ENCODE results near the gene KRT6A.
"Not testable (repeated sequence)": the region's sequence is repeated elsewhere in the genome, so short reads cannot be mapped to it uniquely, and the experiment has no call there.

DNA sequence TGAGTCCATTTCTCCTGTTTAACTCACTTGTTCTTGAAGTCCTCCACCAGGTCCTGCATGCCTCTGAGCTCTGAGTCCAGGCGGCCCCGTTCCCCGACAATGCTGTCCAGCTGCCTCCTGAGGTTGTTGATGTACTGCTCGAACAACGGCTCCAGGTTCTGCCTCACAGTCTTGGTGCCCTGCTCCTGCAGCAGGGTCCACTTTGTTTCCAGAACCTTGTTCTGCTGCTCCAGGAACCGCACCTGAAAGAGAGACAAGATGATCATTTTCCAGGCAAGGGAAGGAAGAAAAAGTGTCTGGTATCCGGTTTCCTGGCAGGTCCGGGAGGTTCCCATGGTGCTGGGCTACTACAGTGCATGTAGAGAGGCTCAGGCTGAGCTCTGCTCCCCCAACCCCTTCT lies 1.6 kb downstream of the KRT6A start:
- TF ChIP-seq POLR2AphosphoS5 (IDR thresholded peaks at IDR 0.05; ENCODE audit: low read length); POLR2AphosphoS2 (IDR thresholded peaks at IDR 0.05; ENCODE audit: low read depth, low read length); HDGF (IDR thresholded peaks at IDR 0.05); NFYB (IDR thresholded peaks at IDR 0.05; ENCODE audit: insufficient read depth, low read depth, low read length); NR2C2 (IDR thresholded peaks at IDR 0.05; ENCODE audit: borderline replicate concordance, control insufficient read depth, insufficient read length, low read depth); JUND (IDR thresholded peaks at IDR 0.05; ENCODE audit: low read depth, low read length); POLR2A (IDR thresholded peaks at IDR 0.05; ENCODE audit: low read depth, low read length); CBX3 (IDR thresholded peaks at IDR 0.05; ENCODE audit: borderline replicate concordance, low read depth); ZNF217 (IDR thresholded peaks at IDR 0.05); CTCF (IDR thresholded peaks at IDR 0.05 in 2 of 3, conservative IDR thresholded peaks at IDR 0.05 in 1 of 3; ENCODE audit: control insufficient read depth in 2 of 3, extremely low read depth in 1 of 3, insufficient read depth in 1 of 3, low read depth in 3 of 3, low read length in 3 of 3); SMC3 (IDR thresholded peaks at IDR 0.05; ENCODE audit: borderline replicate concordance, low read length); EP300 (IDR thresholded peaks at IDR 0.05; ENCODE audit: borderline replicate concordance in 1 of 2, control insufficient read depth in 1 of 2, low read depth in 2 of 2, low read length in 2 of 2); SREBF1 (IDR thresholded peaks at IDR 0.05; ENCODE audit: low read length): not testable (repeated sequence)
- TF ChIP-seq, protein P1, sequence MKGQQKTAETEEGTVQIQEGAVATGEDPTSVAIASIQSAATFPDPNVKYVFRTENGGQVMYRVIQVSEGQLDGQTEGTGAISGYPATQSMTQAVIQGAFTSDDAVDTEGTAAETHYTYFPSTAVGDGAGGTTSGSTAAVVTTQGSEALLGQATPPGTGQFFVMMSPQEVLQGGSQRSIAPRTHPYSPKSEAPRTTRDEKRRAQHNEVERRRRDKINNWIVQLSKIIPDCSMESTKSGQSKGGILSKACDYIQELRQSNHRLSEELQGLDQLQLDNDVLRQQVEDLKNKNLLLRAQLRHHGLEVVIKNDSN (IDR thresholded peaks at IDR 0.05; ENCODE audit: borderline replicate concordance, extremely low read length, insufficient read depth, low read depth, low read length): not testable (repeated sequence)

Data from GM12878 (cell line).